ENCODE measurements around the gene HOXA5.

HOXA5 gene

GRCh38 chr7:27125986-27126394 is 17.5 kb downstream of the HOXA5 start:
- H3K4me3 ChIP-seq (ENCODE audit: low read depth, low read length), result no peak overlapping the region
- no peak for TF ChIP-seq CTCF (IDR thresholded peaks at IDR 0.05; ENCODE audit: borderline replicate concordance, insufficient read depth, low read depth, low read length)

GRCh38 chr7:27124902-27125689 is 18.4 kb downstream of the HOXA5 start:
- TF ChIP-seq CTCF (IDR thresholded peaks at IDR 0.05; ENCODE audit: borderline replicate concordance, insufficient read depth, low read depth, low read length), result no peak
- H3K4me3 ChIP-seq (ENCODE audit: low read depth, low read length), result no peak overlapping the region

- no peak overlapping the region for H3K4me3 ChIP-seq (ENCODE audit: low read depth, low read length)
- no peak for TF ChIP-seq CTCF (IDR thresholded peaks at IDR 0.05; ENCODE audit: borderline replicate concordance, insufficient read depth, low read depth, low read length)
Measured at GRCh38 chr7:27124096-27124901, 19.2 kb downstream of the HOXA5 start.

- TF ChIP-seq CTCF (IDR thresholded peaks at IDR 0.05; ENCODE audit: borderline replicate concordance, insufficient read depth, low read depth, low read length), result no peak
- H3K4me3 ChIP-seq (ENCODE audit: low read depth, low read length), result no peak overlapping the region
Measured at GRCh38 chr7:27123477-27124053, 19.9 kb downstream of the HOXA5 start.

- TF ChIP-seq CTCF (IDR thresholded peaks at IDR 0.05; ENCODE audit: borderline replicate concordance, insufficient read depth, low read depth, low read length), result no peak
- H3K4me3 ChIP-seq (ENCODE audit: low read depth, low read length), result no peak overlapping the region
Measured at GRCh38 chr7:27123007-27123476, 20.4 kb downstream of the HOXA5 start.

- TF ChIP-seq CTCF (IDR thresholded peaks at IDR 0.05; ENCODE audit: borderline replicate concordance, insufficient read depth, low read depth, low read length), result no peak
- H3K4me3 ChIP-seq (ENCODE audit: low read depth, low read length), result no peak overlapping the region
Measured at GRCh38 chr7:27122077-27122910, 21.2 kb downstream of the HOXA5 start.
